H1 (cell line): ENCODE measurements around the gene WNT9A. TPM values are rescaled to one million over a fixed set of nuclear protein-coding genes. Genes with fewer than 3 reads are reported as not detected.

ENCODE experiments used
- polyA plus RNA-seq, 7 experiments: library from polyadenylated mRNA; depleted of rRNA in 3 of 7; stranded (reverse) in 5 of 7; unstranded in 2 of 7; fragments of >200 nt in 5 of 7; fragments of 200-250 nt in 2 of 7; gene quantifications; 1 replicate in 5 of 7; 2 replicates in 1 of 7; 4 replicates in 1 of 7; pipeline versions ENCODE4 v1.2.1 to v1.2.3, GENCODE V29; 2011 to 2013; ENCODE audit warnings: missing spikeins in 2 of 7, mixed read lengths in 2 of 7
- total RNA-seq: library from RNA; stranded (reverse); fragmentation: NEBNext Ultra II Directional; extraction: Animal tissue kit (Norgen Biotek cat#: 25700); gene quantifications from 2 replicates; pipeline ENCODE4 v1.2.1, GENCODE V29; 2021
- TF ChIP-seq, protein P1 (sequence below), 3 experiments: IDR thresholded peaks; 1 replicate in 2 of 3; 2 replicates in 1 of 3; pipeline versions ENCODE4 v1.5.1 to v1.6.1; 2011; ENCODE audit warnings: low read length in 3 of 3, mild to moderate bottlenecking in 3 of 3, inconsistent platforms in 2 of 3, low read depth in 1 of 3, moderate library complexity in 1 of 3; ENCODE audit not compliant: insufficient read depth in 1 of 3; ENCODE audit errors: control extremely low read depth in 1 of 3

WNT9A gene
- total and polyA plus RNA-seq, 2 of the 8 experiments (the other 6 are each of a cell fraction or from before 2014, with no cell fraction given) = 1.1 to 1.5 TPM

DNA sequence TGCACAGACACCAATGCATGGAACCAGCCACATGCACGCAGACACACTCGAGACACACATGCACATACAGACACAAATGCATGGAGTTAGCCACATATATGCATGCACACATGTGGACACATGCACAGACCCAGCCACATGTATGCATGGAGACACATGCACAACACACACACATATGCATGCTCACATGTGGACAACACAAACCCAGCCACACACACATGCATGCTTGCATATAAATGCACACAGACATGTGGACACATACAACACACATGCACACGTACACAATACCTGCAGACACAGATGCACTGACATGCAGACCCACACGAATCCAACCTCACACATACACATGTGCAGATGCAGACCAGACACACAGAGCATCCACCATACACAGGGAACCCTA lies 31.1 kb downstream of the WNT9A start (continued):
- TF ChIP-seq, protein P1, sequence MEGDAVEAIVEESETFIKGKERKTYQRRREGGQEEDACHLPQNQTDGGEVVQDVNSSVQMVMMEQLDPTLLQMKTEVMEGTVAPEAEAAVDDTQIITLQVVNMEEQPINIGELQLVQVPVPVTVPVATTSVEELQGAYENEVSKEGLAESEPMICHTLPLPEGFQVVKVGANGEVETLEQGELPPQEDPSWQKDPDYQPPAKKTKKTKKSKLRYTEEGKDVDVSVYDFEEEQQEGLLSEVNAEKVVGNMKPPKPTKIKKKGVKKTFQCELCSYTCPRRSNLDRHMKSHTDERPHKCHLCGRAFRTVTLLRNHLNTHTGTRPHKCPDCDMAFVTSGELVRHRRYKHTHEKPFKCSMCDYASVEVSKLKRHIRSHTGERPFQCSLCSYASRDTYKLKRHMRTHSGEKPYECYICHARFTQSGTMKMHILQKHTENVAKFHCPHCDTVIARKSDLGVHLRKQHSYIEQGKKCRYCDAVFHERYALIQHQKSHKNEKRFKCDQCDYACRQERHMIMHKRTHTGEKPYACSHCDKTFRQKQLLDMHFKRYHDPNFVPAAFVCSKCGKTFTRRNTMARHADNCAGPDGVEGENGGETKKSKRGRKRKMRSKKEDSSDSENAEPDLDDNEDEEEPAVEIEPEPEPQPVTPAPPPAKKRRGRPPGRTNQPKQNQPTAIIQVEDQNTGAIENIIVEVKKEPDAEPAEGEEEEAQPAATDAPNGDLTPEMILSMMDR (IDR thresholded peaks at IDR 0.05; ENCODE audit: control extremely low read depth in 1 of 3, insufficient read depth in 1 of 3, low read depth in 1 of 3, low read length in 3 of 3) = no peak
